ENCODE data around the gene ZC3H12C.
"Not testable (repeated sequence)": the region's sequence is repeated elsewhere in the genome, so short reads cannot be mapped to it uniquely, and the experiment has no call there.

The ZC3H12C gene

DNA sequence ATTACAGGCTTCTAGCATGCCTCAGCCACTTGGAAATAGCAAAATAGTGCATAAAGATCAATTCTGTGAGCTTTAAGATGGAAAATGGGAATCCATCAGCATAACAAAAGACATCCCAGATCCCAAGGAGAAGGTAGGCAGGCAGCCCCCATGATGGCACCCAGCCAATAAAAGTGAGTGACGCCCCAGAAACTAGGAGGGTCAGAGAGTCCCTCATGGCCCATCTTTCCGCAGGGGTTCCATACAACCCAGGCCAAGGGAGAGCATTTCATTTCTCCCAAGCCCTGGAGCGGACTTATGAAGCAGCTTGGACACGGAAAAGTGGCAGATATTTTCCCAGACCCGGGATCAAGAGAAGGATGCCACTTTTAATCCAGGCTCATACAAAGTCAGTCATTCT, 93.3 kb downstream of the ZC3H12C start:
- no peak for DNase-seq

DNA sequence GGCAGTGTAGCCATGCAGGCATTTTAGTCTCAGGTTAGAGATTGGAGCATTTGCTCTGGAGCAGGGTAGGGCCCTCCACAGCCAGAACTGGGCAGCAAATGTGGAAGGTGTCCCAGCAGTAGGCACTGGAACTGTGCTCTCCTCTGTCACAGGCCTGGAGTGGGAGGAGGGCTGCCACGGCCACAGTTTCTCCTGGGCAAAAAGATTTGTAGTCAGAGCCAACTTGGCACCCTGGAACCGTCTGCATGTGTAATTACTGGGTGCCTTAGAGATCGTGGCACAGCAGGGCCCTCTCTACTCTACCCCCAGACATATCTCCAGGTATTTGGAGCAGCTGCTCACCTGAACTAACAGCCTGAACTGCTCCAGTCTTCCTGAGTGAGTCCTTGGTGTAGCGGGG, 93.7 kb downstream of the ZC3H12C start:
- no peak for DNase-seq

DNA sequence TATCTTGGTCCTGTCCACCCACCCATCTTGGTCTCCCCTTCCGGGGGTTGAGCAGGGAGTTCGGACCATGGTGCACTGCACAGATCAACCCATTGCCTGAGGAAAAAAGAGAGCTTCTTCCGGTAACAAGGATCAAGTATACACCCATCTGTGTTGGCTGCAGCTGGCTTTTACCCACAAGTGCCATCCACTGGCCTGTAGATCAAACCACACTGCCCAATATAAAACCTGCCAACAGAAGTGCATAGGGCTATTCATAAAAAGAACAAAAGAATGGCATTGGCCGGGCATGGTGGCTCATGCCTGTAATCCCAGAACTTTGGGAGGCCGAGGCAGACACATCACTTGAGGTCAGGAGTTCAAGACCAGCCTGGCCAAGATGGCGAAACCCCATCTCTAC, 94.5 kb downstream of the ZC3H12C start:
- no peak for DNase-seq

DNA sequence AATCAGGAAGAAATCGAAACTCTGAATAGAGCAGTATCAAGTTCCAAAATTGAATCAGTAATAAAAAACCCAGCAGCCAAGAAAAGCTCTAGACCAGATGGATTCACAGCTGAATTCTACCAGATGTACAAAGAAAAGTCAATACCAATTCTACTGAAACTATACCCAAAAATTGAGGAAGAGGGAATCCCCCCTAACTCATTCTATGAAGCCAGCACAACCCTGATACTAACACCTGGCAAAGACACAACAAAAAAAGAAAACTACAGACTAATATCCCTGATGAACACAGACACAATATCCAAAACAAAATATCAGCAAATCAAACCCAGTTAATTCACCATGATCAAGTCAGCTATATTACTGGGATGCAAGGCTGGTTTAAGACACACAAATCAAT, 97.7 kb downstream of the ZC3H12C start:
- no peak for DNase-seq

DNA sequence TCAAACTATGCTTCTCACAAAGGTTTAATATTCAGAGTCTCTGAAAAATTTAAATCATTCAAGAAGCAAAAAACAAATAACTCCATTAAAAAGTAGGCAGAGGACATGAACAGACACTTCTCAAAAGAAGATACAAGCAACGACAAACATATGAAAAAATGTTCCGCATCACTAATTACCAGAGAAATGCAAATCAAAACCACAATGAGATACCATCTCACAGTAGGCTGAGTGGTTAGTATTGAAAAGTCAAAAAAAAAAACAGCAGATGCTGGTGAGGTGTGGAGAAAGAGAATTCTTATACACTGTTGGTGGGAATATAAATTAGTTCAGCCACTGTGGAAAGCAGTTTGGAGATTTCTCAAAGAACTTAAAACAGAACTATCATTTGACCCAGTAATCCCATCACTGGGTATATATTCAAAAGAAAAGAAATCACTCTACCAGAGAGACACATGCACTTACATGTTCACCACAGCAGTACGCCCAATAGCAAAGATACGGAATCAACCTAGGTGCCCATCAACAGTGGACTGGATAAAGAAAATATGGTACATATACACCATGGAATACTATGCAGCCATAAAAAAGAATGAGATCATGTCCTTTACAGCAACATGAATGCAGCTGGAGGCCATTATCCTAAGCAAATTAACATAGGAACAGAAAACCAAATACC, 99.6 kb downstream of the ZC3H12C start:
- DNase-seq: not testable (repeated sequence)

DNA sequence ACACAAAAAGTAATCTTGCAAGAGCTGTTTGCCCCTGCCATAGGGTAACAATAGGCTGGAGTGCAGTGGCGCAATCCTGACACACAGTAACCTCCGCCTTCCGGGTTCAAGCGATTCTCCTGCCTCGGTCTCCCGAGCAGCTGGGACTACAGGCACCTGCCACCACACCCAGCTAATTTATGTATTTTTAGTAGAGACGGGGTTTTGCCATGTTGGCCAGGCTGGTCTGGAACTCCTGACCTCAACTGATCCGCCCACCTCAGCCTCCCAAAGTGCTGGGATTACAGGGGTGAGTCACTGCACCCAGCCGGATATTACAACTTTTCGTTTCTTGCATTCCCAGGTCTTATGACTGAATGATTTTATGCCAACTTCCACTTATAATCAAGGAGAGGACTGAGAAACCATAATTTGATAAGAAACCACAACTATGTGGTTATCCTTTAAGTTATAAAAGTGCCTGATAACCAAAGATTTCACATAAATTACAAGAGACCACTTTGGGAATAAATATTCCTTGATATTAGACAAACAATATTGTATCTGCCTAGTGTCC, 101.1 kb downstream of the ZC3H12C start:
- not testable (repeated sequence) for DNase-seq

DNA sequence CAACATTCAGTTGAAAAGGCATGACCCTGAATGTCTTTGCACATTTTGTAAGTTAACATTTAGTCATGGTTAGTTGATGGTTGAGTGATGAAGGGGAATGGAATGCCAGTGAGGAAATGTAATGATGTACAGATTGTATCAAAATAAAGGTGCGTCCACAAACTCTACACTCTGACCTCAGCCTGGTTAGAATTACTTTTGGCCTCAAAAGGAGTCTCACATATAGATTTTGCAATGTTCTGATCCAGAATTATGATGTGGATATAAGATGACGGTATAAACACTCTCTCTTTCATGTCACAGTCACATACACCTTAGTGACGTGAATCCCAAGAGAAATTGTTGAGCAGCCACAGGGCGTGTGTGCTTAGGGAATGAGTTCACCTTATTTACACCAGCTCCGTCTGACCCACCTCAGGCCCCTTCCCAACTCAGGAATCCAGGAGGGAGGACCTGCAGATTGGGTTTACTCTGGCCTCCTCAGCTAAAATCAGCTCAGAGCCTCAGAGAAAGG, 103.1 kb downstream of the ZC3H12C start:
- no peak for DNase-seq

DNA sequence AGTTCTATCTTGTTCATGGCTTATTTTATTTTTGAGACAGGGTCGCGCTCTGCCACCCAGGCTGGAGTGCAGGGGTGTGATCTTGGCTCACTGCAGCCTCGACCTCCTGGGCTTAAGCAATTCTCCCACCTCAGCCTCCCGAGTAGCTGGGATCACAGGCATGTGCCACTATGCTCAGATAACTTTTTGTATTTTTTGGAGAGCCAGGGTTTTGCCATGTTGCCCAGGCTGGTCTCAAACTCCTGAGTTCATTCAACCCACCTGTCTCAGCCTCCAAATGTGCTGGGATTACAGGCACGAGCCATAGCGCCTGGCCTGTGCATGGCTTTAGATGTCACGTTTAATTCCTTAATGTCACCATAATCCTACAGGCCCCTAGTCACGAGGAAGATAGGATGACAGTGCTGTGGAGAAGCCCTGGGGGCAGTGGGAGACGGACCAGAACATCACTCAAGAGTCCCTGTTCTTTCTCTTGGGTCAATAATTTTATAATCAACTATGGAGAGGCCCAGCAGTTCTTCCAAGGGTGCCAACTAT, 103.8 kb downstream of the ZC3H12C start:
- DNase-seq: no peak

DNA sequence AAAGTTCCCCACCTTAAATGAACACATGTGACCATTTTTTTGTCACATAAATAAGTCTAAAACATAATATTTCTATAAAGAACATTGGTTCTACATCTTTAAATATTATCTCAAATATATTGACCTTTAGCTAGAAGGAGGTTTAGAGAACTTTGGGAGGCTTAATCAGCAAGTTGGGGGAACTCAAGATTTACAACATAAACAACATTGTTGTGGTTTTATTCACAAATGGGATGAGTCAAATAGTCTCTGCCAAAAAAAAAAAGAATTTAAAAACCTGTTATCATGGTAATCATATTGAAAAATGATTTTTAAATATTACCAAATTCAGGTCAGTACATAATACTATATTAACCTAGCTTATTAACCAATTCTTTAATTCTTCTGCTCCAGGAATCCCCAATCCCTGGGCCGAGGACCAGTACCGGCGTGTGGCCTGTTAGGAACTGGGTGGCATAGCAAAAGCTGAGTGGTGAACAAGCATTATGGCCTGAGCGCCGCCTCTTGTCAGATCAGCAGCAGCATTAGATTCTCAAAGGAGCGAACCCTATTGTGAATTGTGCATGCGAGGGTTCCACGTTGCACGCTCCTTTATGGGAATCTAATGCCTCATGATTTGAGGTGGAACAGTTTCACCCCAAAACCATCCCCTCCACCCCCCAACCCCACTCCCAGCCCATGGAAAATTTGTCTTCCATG, 105.0 kb downstream of the ZC3H12C start:
- DNase-seq: no peak

DNA sequence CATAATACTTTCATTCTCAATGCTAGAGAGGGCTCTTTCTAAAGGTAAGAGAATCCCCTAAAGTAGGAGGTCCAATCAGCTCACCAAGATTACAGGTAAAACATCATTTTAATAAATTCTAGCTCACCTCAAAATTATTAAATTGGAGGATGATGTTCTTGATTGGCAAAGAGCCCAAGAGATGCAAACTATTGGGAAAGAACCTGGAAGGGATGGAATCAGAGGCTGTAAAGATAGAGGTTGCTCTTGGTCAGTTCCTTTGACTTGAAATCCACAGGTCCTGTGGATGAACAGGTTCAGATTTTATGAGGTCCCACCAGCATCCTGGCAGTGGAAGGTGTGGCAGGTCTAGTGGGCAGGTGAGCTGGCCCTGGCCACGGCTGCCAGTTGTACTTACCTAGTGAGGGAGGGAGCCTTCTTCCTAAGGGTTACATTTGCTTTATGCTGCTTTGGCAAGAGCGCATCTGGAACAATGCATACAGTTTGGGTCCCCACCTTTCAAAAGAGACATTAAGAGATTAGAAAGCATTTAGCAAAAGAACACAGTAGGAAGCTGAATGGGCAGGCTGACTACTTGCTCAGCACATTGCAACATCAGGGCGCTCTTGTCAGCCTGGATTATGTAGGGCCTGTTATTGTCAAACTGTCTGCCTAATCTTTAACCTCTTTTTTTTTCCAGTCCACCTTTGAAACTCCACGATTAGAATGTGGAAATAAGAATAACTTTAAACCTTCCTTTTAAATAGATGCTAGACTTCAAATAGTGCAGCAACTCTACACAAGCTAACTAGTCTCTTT, 106.2 kb downstream of the ZC3H12C start:
- no peak for DNase-seq

DNA sequence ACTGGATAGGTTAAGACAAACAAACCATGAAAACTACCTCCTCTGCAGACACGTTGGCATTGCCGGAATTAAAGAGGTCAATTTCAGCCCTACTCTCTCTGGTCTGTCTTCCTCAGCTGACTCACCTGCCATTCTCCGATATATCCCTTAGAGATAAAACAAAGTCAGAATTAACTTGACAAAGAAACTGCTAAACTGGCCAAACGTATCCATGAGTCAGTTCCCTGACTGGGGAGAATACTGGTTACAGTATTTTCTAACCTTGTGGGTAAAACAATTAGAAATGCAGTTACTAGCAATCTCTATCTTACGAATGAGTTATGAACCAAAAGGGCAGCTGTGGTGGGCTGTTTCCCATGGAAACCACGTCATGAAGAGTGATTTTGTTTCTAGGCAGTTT, 107.0 kb downstream of the ZC3H12C start:
- no peak for DNase-seq

DNA sequence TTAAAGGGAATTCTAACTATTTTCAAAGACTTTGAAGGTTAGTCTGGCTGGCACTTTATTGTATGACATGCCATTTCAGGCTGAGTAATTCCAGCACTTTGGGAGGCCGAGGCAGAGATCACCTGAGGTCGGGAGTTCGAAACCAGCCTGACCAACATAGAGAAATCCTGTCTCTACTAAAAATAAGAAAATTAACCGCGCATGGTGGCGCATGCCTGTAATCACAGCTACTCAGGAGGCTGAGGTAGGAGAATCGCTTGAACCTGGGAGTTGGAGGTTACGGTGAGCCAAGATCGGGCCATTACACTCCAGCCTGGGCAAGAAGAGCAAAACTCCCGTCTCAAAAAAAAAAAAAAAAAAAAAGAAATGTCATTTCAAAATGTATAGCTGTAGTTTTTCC, 107.6 kb downstream of the ZC3H12C start:
- DNase-seq: no peak

DNA sequence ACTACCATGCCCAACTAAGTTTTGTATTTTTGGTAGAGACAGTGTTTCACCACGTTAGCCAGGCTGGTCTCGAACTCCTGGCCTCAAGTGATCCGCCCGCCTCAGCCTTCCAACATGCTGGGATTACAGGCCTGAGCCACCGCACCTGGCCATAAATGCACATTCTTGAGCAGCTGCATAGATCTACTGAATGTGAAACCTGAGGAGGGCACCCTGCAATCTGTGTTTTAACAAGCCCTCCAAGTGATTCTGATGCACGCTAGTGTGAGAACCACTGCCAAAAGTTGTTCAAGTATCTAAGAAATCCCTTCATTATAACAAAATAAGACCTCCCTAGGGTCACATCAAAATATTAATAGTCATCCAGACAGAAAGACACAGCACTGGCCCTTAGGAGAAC, 113.9 kb downstream of the ZC3H12C start:
- no peak for DNase-seq

DNA sequence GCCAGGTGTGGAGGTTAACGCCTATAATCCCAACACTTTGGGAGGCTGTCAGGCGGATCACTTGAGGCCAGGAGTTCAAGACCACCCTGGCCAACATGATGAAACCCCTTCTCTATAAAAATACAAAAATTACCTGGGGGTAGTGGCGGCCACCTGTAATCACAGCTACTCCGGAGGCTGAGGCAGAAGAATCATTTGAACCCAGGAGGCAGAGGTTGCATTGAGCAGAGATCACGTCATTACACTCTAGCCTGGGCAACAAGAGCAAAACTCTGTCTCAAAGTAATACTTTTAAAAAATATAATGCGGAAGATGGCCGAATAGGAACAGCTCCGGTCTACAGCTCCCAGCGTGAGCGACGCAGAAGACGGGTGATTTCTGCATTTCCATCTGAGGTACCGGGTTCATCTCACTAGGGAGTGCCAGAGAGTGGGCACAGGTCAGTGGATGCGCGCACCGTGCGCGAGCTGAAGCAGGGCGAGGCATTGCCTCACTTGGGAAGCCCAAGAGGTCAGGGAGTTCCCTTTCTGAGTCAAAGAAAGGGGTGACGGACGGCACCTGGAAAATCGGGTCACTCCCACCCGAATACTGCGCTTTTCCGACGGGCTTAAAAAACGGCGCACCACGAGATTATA, 115.6 kb downstream of the ZC3H12C start:
- DNase-seq: not testable (repeated sequence)

DNA sequence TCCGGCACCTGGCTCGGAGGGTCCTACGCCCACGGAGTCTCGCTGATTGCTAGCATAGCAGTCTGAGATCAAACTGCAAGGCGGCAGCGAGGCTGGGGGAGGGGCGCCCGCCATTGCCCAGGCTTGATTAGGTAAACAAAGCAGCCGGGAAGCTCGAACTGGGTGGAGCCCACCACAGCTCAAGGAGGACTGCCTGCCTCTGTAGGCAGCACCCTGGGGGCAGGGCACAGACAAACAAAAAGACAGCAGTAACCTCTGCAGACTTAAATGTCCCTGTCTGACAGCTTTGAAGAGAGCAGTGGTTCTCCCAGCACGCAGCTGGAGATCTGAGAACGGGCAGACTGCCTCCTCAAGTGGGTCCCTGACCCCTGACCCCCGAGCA, 116.1 kb downstream of the ZC3H12C start:
- not testable (repeated sequence) for DNase-seq

DNA sequence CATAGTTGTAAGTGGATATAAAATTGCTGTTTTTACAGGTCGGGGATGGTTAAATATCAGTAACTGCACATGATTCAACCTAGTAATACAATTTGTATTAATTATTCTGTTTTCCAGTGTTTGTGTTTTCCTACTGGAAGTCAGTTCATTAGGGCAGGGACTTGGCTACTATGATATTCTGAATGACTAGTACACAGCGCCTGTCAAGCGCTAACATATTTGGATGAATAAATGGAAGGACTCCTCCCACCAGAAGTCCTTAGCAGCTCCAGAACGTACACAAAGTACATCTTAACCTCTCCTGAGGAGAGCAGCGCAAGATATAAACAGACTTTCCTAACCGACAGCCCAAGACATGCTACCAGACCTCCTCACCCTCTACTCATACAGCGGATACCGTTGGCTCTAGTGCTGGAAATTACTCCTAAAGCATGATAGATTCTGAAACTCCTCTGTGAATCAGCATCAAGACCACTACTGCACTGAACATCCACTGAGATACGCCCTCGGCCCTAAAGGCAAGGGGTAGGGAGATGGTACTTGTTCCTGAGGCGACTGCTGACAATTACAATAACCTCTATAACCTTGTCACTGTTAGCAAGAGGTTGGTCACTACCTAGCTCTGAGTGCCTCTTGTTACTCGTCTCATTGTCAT, 124.2 kb downstream of the ZC3H12C start:
- DNase-seq: no peak

DNA sequence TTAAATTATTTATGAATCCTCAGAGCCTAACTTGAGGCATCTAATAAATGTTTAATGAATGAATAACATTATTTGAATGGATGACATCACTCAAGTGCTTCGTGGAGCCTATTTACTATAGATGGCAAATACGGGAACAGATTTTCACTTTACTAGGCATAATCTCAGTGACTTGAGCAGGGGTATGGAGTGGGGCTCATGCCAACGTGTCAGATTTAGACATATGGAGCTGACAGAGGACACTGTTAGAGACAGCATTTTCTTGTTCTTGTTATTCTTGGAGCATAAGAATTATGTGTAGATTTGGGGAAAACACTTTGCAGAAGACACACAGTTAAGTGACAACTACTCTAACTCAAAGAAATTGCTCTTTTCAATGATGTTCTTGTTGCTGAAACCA, 124.7 kb downstream of the ZC3H12C start:
- DNase-seq: no peak

DNA sequence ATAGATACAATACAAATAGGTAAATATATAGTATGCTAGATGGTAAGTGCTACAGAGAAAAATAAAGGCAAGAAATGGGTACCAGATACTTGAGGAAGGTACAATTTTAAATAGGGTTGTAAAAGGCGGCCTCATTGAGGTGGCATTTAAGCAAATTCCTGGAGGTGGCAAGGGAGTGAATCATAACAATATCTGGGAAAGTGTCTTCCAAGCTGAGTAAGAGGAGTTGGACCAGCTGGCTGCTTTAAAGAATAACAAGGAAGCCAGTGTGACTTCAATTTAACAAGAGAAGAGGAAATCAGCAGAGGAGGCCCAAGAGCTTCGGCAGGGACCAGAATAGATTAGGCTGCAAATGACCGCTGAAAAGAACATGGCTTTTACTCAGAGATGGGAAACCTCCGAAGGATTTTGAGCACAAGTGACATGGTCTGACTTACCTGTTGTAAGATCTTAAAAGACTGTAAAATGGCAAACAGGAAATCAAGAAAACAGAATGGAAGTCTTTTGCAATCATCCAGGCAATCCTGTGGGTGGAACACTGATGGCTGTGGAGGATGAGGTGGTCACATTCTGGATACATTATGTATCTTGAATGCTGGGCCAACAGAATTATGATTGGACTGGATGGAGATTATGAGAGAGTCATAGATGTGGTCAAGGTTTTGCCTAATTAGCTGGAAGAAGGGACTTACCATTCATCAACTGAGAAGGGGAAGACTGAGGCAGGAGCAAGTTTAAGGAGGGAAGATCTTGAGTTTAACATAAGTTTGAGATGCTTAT, 126.0 kb downstream of the ZC3H12C start:
- DNase-seq: no peak

Data from activated effector memory CD4-positive, alpha-beta T cell treated with Interleukin-2 at 50 U/mL for 16 hours (primary cell).